GM12891 (cell line): Measurements from ENCODE around the gene CCDC74A. TPM values are rescaled to one million over a fixed set of nuclear protein-coding genes. Genes with fewer than 3 reads are reported as not detected.
"Not testable (repeated sequence)": the region's sequence is repeated elsewhere in the genome, so short reads cannot be mapped to it uniquely, and the experiment has no call there.

Experiments
- DNase-seq: peaks from one replicate; pipeline ENCODE4 v3.0.0; 2011; ENCODE audit warnings: low spot score; ENCODE audit not compliant: insufficient read length
- FAIRE-seq: peaks from 2 replicates; lab custom pipeline; 2011; peaks lifted over from hg19 to GRCh38; lab: Jason Lieb, UNC
- PAX5 ChIP-seq: IDR thresholded peaks from 2 replicates; pipeline ENCODE4 v1.6.1; 2011; ENCODE audit warnings: low read length, moderate library complexity, mild to moderate bottlenecking; ENCODE audit not compliant: insufficient read depth, severe bottlenecking
- POLR2A ChIP-seq: IDR thresholded peaks from 2 replicates; pipeline ENCODE4 v1.6.1; 2011; ENCODE audit warnings: low read depth, low read length, control low read depth
- POLR2AphosphoS5 ChIP-seq: IDR thresholded peaks from 2 replicates; pipeline ENCODE4 v1.6.1; 2011; ENCODE audit warnings: low read depth, low read length, control low read depth
- POU2F2 ChIP-seq: IDR thresholded peaks from 2 replicates; pipeline ENCODE4 v1.6.1; 2011; ENCODE audit warnings: low read depth, mild to moderate bottlenecking, control low read depth, low read length, moderate library complexity
- SPI1 ChIP-seq: IDR thresholded peaks from 2 replicates; pipeline ENCODE4 v1.6.1; 2011; ENCODE audit warnings: low read depth, low read length, control low read depth
- TAF1 ChIP-seq: IDR thresholded peaks from 2 replicates; pipeline ENCODE4 v1.6.1; 2011; ENCODE audit warnings: low read depth, low read length, control low read depth
- polyA plus RNA-seq: library from polyadenylated mRNA; unstranded; fragments of >200 nt; gene quantifications from one replicate; pipeline ENCODE4 v1.2.1, GENCODE V29; 2012; ENCODE audit warnings: low read depth, missing spikeins, inconsistent platforms; ENCODE audit not compliant: missing spikeins

CCDC74A gene
- polyA plus RNA-seq: 12.6 TPM

GRCh38 chr2:131527131-131528001 lies at the start of gene CCDC74A:
Gene CCDC74A (plus strand): TSS chr2:131527888. CDS start chr2:131527971, 83 bp downstream.
- peak; percentile 92 for FAIRE-seq
- not testable (repeated sequence) for DNase-seq

- DNase-seq, FAIRE-seq: not testable (repeated sequence)
Measured at GRCh38 chr2:131478074-131478849, 49.4 kb upstream of the CCDC74A start.

GRCh38 chr2:131478850-131479461 lies 48.7 kb upstream of the CCDC74A start:
- not testable (repeated sequence) for FAIRE-seq, DNase-seq

GRCh38 chr2:131480351-131480750 lies 47.3 kb upstream of the CCDC74A start:
- FAIRE-seq, DNase-seq: not testable (repeated sequence)

- DNase-seq, FAIRE-seq: not testable (repeated sequence)
Measured at GRCh38 chr2:131482506-131483155, 45.1 kb upstream of the CCDC74A start.

GRCh38 chr2:131483981-131484820 lies 43.5 kb upstream of the CCDC74A start:
- FAIRE-seq, DNase-seq: not testable (repeated sequence)

- not testable (repeated sequence) for FAIRE-seq, DNase-seq
Measured at GRCh38 chr2:131484906-131485460, 42.7 kb upstream of the CCDC74A start.

GRCh38 chr2:131486201-131486902 lies 41.3 kb upstream of the CCDC74A start:
- not testable (repeated sequence) for DNase-seq, FAIRE-seq

- DNase-seq (no peak), FAIRE-seq (no peak)
- TF ChIP-seq SPI1 (no peak), TAF1 (no peak), POLR2AphosphoS5 (no peak), PAX5 (no peak), POLR2A (no peak), POU2F2 (no peak)
Measured at GRCh38 chr2:131488306-131489205, 39.1 kb upstream of the CCDC74A start.
